HG03135 (cell line): ENCODE results near the gene KCNC3.

Experiments
- ATAC-seq: cut with Tn5 transposase; IDR thresholded peaks from one replicate; pipeline ENCODE4 v1.9.1; 2021; ENCODE audit warnings: mild to moderate bottlenecking, moderate library complexity; ENCODE audit not compliant: unreplicated experiment

The KCNC3 gene

DNA sequence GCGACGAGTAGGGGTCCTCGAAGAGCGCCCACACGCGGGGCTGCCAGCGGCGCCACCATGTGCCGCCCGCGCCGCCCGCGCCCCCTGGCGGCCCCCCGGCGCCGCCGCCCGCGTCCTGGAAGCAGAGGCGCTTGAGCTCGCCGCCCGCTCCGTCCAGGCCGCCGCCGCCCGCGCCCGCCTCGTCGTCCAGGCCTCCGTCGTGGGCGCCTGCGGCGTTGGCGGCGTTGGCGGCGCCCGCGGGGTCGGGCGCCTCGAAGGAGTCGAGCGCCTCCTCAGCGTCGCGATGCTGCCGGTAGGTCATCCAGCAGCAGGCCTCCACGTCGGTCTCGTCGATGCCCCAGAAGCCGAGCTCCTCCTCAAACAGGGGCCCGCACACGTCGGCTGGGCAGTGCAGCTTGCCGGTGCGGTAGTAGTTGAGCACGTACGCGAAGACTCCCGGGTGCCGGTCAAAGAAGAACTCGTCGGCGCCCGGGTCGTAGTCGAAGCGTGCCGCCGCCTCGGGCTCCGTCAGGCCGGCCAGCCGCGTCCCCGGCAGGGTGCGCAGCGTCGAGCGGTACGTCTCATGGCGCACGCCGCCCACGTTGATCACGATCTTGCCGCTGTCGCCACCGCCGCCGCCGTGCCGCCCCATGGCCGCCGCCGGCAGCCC is 829 bp downstream of the KCNC3 start:
- ATAC-seq: no peak

- no peak for ATAC-seq
Measured at GRCh38 chr19:50327461-50328223, 1.5 kb downstream of the KCNC3 start.

GRCh38 chr19:50327013-50327412 is 2.2 kb downstream of the KCNC3 start:
- ATAC-seq: no peak

- no peak for ATAC-seq
Measured at GRCh38 chr19:50326101-50326664, 3.0 kb downstream of the KCNC3 start.

- no peak for ATAC-seq
Measured at GRCh38 chr19:50325310-50326100, 3.7 kb downstream of the KCNC3 start.

DNA sequence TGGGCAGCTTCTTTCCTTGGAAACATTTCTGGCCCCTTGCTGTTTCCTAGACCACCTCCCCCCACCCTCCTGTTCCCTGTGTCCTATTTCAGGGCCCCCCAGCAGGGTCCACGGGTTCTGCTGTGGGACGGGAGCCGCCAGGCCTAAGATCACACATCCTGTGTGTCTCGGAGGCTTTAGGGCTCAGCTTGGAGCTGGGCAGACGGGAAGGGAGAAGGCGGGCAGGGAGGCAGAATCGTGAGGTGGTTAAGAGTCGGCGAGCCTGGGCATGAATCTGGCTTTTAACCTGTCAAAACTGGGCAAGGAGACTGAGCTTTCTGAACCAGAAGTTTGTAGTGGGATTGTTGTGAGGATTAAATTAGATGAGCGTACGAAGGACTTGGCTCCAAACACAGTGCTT is 4.8 kb downstream of the KCNC3 start:
- no peak for ATAC-seq

DNA sequence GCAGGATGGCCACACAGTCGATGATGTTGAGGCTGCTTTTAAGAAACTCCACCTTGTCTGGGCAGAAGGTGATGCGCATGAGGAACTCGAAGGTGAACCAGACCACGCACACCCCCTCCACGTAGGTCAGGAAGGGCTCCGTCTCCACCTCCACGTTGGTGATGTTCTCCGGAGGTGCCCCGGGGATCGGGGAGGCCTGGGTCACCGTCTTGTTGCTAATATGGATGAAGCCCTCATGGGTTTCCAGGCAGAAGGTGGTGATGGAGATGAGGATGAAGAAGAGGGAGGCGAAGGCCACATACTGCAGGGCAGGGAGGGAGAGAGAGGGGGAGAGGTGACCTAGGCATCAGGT is 5.4 kb downstream of the KCNC3 start:
- no peak for ATAC-seq

DNA sequence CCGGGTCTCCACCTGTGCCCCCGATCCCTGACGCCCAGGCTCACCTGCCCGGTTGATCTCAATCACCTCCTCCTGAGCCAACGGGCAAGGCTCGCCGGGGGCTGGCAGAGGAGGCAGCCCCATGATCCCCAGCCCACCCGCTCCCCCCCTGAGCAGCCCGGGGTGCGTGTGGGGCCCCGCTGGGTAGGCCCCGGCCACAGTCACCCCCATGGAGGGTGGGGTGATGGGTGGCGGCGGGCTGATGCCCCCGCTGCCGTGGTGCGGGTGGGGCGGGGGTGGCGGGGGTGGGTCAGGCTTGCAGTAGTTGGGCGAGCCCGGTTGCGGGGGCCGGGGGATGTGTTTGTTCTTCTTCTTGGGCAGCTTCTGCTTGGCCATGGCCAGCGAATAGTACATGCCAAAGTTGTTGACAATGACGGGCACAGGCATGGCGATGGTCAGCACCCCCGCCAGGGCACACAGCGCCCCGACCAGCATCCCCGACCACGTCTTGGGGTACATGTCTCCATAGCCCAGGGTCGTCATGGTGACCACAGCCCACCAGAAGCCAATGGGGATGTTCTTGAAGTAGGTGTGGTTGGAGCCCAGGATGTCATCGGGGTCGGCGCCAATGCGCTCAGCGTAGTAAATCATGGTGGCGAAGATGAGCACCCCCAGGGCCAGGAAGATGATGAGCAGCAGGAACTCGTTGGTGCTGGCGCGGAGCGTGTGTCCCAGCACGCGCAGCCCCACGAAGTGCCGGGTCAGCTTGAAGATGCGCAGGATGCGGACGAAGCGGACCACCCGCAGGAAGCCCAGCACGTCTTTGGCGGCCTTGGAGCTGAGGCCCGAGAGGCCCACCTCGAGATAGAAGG is 6.0 kb downstream of the KCNC3 start:
- no peak for ATAC-seq

DNA sequence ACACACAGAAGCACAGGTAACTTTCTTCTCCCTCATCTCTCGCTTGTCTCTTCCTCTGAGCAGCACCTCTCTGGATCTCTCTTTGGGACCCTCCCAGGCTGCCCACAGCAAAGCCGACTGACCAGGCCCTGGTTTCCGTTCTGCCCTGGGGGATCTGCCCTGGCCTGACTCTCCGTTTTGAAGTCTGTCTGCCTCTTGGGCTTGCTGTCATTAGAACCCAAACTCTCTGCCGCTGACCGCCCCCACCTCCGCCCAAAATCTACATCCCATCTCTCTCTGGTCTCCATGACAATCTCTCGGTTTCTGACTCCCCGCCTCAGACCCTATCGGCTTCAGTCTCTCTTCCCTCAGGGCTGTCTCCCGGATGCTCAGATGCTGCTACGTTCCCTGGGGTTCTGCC is 6.9 kb downstream of the KCNC3 start:
- no peak for ATAC-seq

GRCh38 chr19:50321831-50322230 is 7.3 kb downstream of the KCNC3 start:
- ATAC-seq: no peak

- ATAC-seq: no peak
Measured at GRCh38 chr19:50320596-50320995, 8.6 kb downstream of the KCNC3 start.

GRCh38 chr19:50320051-50320450 is 9.1 kb downstream of the KCNC3 start:
- ATAC-seq: no peak

DNA sequence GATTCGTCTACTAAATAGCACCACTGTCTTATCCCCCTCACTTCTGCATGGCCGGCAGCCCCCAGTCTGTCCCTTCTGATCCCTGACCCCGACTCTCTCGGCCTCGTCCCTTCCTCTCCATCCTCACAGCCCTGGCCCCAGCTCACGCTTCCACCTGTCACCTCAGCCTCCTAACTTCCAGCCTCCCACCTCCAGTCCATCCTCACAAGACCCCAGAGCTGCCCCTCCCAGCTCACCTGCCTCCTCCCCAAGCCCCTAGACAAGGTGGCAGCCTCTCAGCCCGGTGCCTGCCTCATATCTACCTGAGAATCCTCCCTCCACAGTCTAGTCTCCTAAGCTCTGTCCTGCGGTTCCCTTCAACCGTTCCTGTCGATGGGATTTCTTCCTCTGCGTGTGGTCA is 10.0 kb downstream of the KCNC3 start:
- no peak for ATAC-seq

DNA sequence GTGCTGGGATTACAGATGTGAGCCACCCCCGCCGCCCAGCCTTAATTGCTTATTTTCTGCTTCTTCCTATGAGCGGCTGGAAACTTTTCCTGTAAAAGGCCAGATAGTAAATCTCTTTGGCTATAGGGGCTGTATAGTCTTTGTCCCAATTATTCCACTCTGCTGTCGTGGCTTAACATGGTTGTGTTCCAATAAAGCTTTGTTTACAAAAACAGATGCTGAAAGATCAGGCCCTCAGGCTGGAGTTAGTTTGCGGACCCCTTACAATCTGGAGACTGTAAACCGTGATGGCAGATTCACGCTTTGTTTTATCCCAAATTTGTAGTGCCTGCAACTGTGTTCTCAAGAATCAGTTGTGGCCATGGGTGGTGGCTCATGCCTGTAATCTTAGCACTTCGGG is 10.7 kb downstream of the KCNC3 start:
- no peak for ATAC-seq

DNA sequence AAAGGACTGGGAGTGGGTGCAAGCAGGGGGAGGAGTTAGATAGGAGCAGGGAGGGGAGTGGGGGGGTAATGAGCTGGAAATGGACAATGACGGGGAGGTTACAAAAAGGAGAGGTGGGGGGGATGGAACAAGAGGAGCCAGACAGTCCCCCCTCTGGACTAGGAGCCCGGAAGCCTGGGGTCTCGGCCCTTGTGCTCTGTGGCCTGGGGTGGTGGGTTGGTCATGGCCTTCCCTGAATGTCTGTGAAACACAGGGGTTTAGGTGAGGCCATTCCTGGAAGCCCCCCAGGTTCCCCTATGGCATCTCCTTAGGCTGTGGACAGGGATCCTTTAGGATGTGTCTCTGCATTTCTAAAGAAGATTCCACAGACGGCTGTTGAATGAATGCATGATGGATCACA is 12.1 kb downstream of the KCNC3 start:
- no peak for ATAC-seq

GRCh38 chr19:50315773-50316448 is 13.3 kb downstream of the KCNC3 start:
- ATAC-seq: no peak

GRCh38 chr19:50314724-50315708 is 14.2 kb downstream of the KCNC3 start:
- no peak for ATAC-seq

- ATAC-seq: no peak
Measured at GRCh38 chr19:50313812-50314536, 15.2 kb downstream of the KCNC3 start.
